Measurements from ENCODE around the gene CKAP2L.

The CKAP2L gene

GRCh38 chr2:112750560-112750843 lies 13.9 kb downstream of the CKAP2L start:
- TF ChIP-seq CTCF (IDR thresholded peaks at IDR 0.05; ENCODE audit: borderline replicate concordance, control extremely low read depth, extremely low read depth, insufficient read depth, missing control alignments), result no peak
- in situ Hi-C loops (cut with MboI; ENCODE audit: low sequenced_read_pairs, unreplicated experiment), result loop anchor here (5.0 kb wide), 2 partner anchors 132 to 197 kb away; no protein-coding TSS in a partner anchor
- no peak for DNase-seq (ENCODE audit: low spot score)

GRCh38 chr2:112749755-112750559 lies 14.5 kb downstream of the CKAP2L start:
- DNase-seq (ENCODE audit: low spot score), result peak; percentile 73
- TF ChIP-seq CTCF (IDR thresholded peaks at IDR 0.05; ENCODE audit: borderline replicate concordance, control extremely low read depth, extremely low read depth, insufficient read depth, missing control alignments), result peak; percentile 96
- in situ Hi-C loops (cut with MboI; ENCODE audit: low sequenced_read_pairs, unreplicated experiment), result loop anchor here (5.0 kb wide), 2 partner anchors 132 to 197 kb away; no protein-coding TSS in a partner anchor

GRCh38 chr2:112740527-112740926 lies 23.9 kb downstream of the CKAP2L start:
- DNase-seq (ENCODE audit: low spot score), result no peak
- TF ChIP-seq CTCF (IDR thresholded peaks at IDR 0.05; ENCODE audit: borderline replicate concordance, control extremely low read depth, extremely low read depth, insufficient read depth, missing control alignments), result no peak
- in situ Hi-C loops (cut with MboI; ENCODE audit: low sequenced_read_pairs, unreplicated experiment), result no loop called here

- no peak for TF ChIP-seq CTCF (IDR thresholded peaks at IDR 0.05; ENCODE audit: borderline replicate concordance, control extremely low read depth, extremely low read depth, insufficient read depth, missing control alignments)
- in situ Hi-C loops (cut with MboI; ENCODE audit: low sequenced_read_pairs, unreplicated experiment), result loop anchor here (10.0 kb wide), 1 partner anchor 143 kb away; no protein-coding TSS in a partner anchor
Measured at GRCh38 chr2:112737542-112738232, 26.7 kb downstream of the CKAP2L start.

GRCh38 chr2:112733871-112734270 lies 30.5 kb downstream of the CKAP2L start:
- in situ Hi-C loops (cut with MboI; ENCODE audit: low sequenced_read_pairs, unreplicated experiment), result loop anchor here (10.0 kb wide), 1 partner anchor 139 kb away; no protein-coding TSS in a partner anchor
- DNase-seq (ENCODE audit: low spot score), result no peak
- no peak for TF ChIP-seq CTCF (IDR thresholded peaks at IDR 0.05; ENCODE audit: borderline replicate concordance, control extremely low read depth, extremely low read depth, insufficient read depth, missing control alignments)

More at GRCh38 chr2:112737542-112738232, 26.7 kb downstream of the CKAP2L start:
- no peak for DNase-seq (ENCODE audit: low spot score)

- in situ Hi-C loops (cut with MboI; ENCODE audit: low sequenced_read_pairs, unreplicated experiment), result loop anchor here (10.0 kb wide), 1 partner anchor 139 kb away; no protein-coding TSS in a partner anchor
- no peak for DNase-seq (ENCODE audit: low spot score)
- no peak for TF ChIP-seq CTCF (IDR thresholded peaks at IDR 0.05; ENCODE audit: borderline replicate concordance, control extremely low read depth, extremely low read depth, insufficient read depth, missing control alignments)
Measured at GRCh38 chr2:112733456-112733855, 31.0 kb downstream of the CKAP2L start.

Data from GM13976 (cell line).